AG08396 (cell line): ENCODE measurements around the gene CHRDL2.
"Not testable (repeated sequence)": the region's sequence is repeated elsewhere in the genome, so short reads cannot be mapped to it uniquely, and the experiment has no call there.

ENCODE experiments used
- DNase-seq: peaks from one replicate; pipeline ENCODE4 v3.0.0; 2012; ENCODE audit warnings: low spot score, mixed read lengths

CHRDL2 gene

GRCh38 chr11:74731301-74732094 lies at the start of gene CHRDL2:
Gene CHRDL2 (minus strand): TSS chr11:74731426. CDS start chr11:74730888, 538 bp downstream.
- DNase-seq: peak; percentile 66

GRCh38 chr11:74780248-74781005 lies 49.2 kb upstream of the CHRDL2 start:
- no peak for DNase-seq

- no peak for DNase-seq
Measured at GRCh38 chr11:74778581-74778980, 47.4 kb upstream of the CHRDL2 start.

- no peak for DNase-seq
Measured at GRCh38 chr11:74777877-74778276, 46.7 kb upstream of the CHRDL2 start.

- no peak for DNase-seq
Measured at GRCh38 chr11:74777038-74777437, 45.8 kb upstream of the CHRDL2 start.

- DNase-seq: no peak
Measured at GRCh38 chr11:74776546-74776945, 45.3 kb upstream of the CHRDL2 start.

GRCh38 chr11:74775762-74776161 lies 44.5 kb upstream of the CHRDL2 start:
- no peak for DNase-seq

- DNase-seq: no peak
Measured at GRCh38 chr11:74773476-74773875, 42.2 kb upstream of the CHRDL2 start.

- DNase-seq: no peak
Measured at GRCh38 chr11:74771139-74771538, 39.9 kb upstream of the CHRDL2 start.

- no peak for DNase-seq
Measured at GRCh38 chr11:74770456-74770855, 39.2 kb upstream of the CHRDL2 start.

- DNase-seq: no peak
Measured at GRCh38 chr11:74769055-74769707, 38.0 kb upstream of the CHRDL2 start.

GRCh38 chr11:74768172-74768651 lies 37.0 kb upstream of the CHRDL2 start:
- DNase-seq: not testable (repeated sequence)

- no peak for DNase-seq
Measured at GRCh38 chr11:74766905-74767304, 35.7 kb upstream of the CHRDL2 start.

- DNase-seq: no peak
Measured at GRCh38 chr11:74756571-74756970, 25.3 kb upstream of the CHRDL2 start.

GRCh38 chr11:74755395-74755995 lies 24.3 kb upstream of the CHRDL2 start:
- no peak for DNase-seq

- DNase-seq: peak; percentile 80
Measured at GRCh38 chr11:74754507-74755252, 23.5 kb upstream of the CHRDL2 start.

GRCh38 chr11:74751303-74751702 lies 20.1 kb upstream of the CHRDL2 start:
- no peak for DNase-seq

GRCh38 chr11:74750598-74750997 lies 19.4 kb upstream of the CHRDL2 start:
- not testable (repeated sequence) for DNase-seq

GRCh38 chr11:74749965-74750296 lies 18.7 kb upstream of the CHRDL2 start:
- DNase-seq: no peak

GRCh38 chr11:74749127-74749964 lies 18.1 kb upstream of the CHRDL2 start:
- DNase-seq: peak; percentile 72
